Loucy (cell line): ENCODE data around the gene SDCCAG8.

Experiments used
- H2AFZ ChIP-seq: fragments of 200-600 bp; sonication (generic); 2 replicates; pipeline ENCODE4 v1.6.0; 2016; ENCODE audit warnings: antibody characterized with exemption, mild to moderate bottlenecking, low read length, moderate library complexity
- H3F3A ChIP-seq: fragments of 200-600 bp; 2 replicates; pipeline ENCODE4 v1.6.0; 2016; ENCODE audit warnings: antibody characterized with exemption, low read depth, mild to moderate bottlenecking
- H3K27me3 ChIP-seq: fragments of 200-600 bp; sonication (generic); 2 replicates; pipeline ENCODE4 v1.6.1; 2014; ENCODE audit warnings: low read length, mild to moderate bottlenecking; ENCODE audit not compliant: insufficient read depth, poor library complexity, severe bottlenecking
- H3K36me3 ChIP-seq: fragments of 200-600 bp; sonication (generic); 2 replicates; pipeline ENCODE4 v1.6.1; 2016; ENCODE audit warnings: low read length; ENCODE audit not compliant: insufficient read depth
- H3K4me1 ChIP-seq: fragments of 200-600 bp; sonication (generic); 2 replicates; pipeline ENCODE4 v1.5.1; 2014; ENCODE audit warnings: low read length, mild to moderate bottlenecking; ENCODE audit not compliant: insufficient read depth, poor library complexity, severe bottlenecking
- H3K4me2 ChIP-seq: fragments of 200-600 bp; sonication (generic); 2 replicates; pipeline ENCODE4 v1.6.0; 2014; ENCODE audit warnings: antibody characterized with exemption, low read length, low read depth, mild to moderate bottlenecking; ENCODE audit not compliant: poor library complexity, severe bottlenecking
- H3K4me3 ChIP-seq: fragments of 200-600 bp; sonication (generic); 2 replicates; pipeline ENCODE4 v1.5.1; 2014; ENCODE audit warnings: low read length, mild to moderate bottlenecking, mixed read lengths; ENCODE audit not compliant: poor library complexity, severe bottlenecking
- H3K79me2 ChIP-seq: fragments of 200-600 bp; sonication (generic); 2 replicates; pipeline ENCODE4 v1.6.1; 2014; ENCODE audit warnings: low read length; ENCODE audit not compliant: insufficient read depth
- H3K9ac ChIP-seq: fragments of 200-600 bp; sonication (generic); 2 replicates; pipeline ENCODE4 v1.6.0; 2014; ENCODE audit warnings: mild to moderate bottlenecking, low read depth, low read length, moderate library complexity; ENCODE audit not compliant: poor library complexity, severe bottlenecking
- H3K9me2 ChIP-seq: fragments of 200-600 bp; sonication (generic); replicated peaks from 2 replicates; pipeline ENCODE4 v1.6.1; 2016; ENCODE audit warnings: low read depth, low read length, mixed read lengths
- H3K9me3 ChIP-seq: fragments of 200-600 bp; sonication (generic); 2 replicates; pipeline ENCODE4 v1.6.1; 2014; ENCODE audit warnings: mild to moderate bottlenecking, antibody characterized with exemption, low read length, low read depth; ENCODE audit not compliant: insufficient read depth
- H4K20me1 ChIP-seq: fragments of 200-600 bp; sonication (generic); 2 replicates; pipeline ENCODE4 v1.6.0; 2014; ENCODE audit warnings: antibody characterized with exemption, low read length, mild to moderate bottlenecking; ENCODE audit not compliant: insufficient read depth, poor library complexity, severe bottlenecking
- EZH2phosphoT487 ChIP-seq: fragments of 200-600 bp; IDR thresholded peaks from 2 replicates; pipeline ENCODE4 v1.6.1; 2018; ENCODE audit warnings: antibody characterized with exemption, mild to moderate bottlenecking, moderate library complexity, borderline replicate concordance
- TF ChIP-seq, protein P1 (sequence below): fragments of 200-600 bp; sonication (generic); conservative IDR thresholded peaks from 2 replicates; pipeline ENCODE4 v1.5.1; 2014; ENCODE audit warnings: mild to moderate bottlenecking, antibody characterized with exemption, low read length

Gene SDCCAG8

DNA sequence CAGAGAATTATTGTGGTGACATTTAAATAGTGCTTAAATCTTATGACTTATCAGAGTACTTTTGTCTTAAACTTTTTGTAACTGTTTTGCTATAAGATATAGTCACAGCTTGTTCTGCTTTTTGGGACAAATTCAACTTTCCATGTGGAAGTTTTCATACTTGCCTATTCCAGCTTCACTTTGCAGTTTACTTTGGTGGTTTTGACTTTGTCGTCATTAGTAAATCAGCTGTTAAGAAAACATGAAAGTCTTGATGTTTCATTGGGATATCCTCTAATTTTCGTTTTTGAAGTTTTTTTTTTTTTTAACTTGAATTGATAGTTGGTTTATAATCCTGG, 31.3 kb downstream of the SDCCAG8 start:
- 0 out of 2 replicates have a peak, but pooled peaks cover 3% of the 10 kb centered on the region for H3F3A ChIP-seq
- H3K4me2 ChIP-seq = no peak overlapping the region
- TF ChIP-seq, protein P1, sequence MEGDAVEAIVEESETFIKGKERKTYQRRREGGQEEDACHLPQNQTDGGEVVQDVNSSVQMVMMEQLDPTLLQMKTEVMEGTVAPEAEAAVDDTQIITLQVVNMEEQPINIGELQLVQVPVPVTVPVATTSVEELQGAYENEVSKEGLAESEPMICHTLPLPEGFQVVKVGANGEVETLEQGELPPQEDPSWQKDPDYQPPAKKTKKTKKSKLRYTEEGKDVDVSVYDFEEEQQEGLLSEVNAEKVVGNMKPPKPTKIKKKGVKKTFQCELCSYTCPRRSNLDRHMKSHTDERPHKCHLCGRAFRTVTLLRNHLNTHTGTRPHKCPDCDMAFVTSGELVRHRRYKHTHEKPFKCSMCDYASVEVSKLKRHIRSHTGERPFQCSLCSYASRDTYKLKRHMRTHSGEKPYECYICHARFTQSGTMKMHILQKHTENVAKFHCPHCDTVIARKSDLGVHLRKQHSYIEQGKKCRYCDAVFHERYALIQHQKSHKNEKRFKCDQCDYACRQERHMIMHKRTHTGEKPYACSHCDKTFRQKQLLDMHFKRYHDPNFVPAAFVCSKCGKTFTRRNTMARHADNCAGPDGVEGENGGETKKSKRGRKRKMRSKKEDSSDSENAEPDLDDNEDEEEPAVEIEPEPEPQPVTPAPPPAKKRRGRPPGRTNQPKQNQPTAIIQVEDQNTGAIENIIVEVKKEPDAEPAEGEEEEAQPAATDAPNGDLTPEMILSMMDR = no peak
- no peak for TF ChIP-seq EZH2phosphoT487
- no peaks in the 10 kb centered on the region for H4K20me1 ChIP-seq
- no peaks in the 10 kb centered on the region for H3K9me3 ChIP-seq
- no peaks in the 10 kb centered on the region for H3K9me2 ChIP-seq
- no peak overlapping the region for H3K4me3 ChIP-seq
- H3K27me3 ChIP-seq = no peaks in the 10 kb centered on the region
- no peak overlapping the region for H2AFZ ChIP-seq
- peaks cover 12% of the 10 kb centered on the region for H3K4me1 ChIP-seq
- no peaks in the 10 kb centered on the region for H3K79me2 ChIP-seq
- no peak overlapping the region for H3K9ac ChIP-seq
- H3K36me3 ChIP-seq = peaks cover 23% of the 10 kb centered on the region

DNA sequence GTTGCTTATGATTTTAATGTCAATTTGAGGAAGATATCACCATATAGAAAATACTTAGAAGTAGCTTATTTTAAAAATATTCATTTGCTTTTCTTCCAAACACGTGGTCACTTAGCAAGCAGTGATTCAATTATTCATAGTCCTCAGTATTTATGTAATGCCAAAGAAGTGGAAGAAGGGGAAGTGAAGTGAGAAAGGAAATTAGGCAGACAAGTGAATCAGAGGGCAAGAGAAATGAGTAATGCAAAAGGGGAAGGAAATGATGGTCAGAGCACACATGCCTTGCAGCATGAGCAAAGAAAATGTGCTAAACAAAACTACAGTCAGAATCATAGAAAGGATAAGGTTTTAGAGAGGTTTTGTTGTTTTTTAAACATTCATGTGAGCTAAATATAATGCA, 31.8 kb downstream of the SDCCAG8 start:
- H3K4me3 ChIP-seq = no peak overlapping the region
- H3K27me3 ChIP-seq = no peaks in the 10 kb centered on the region
- no peak overlapping the region for H3K4me2 ChIP-seq
- peaks cover 12% of the 10 kb centered on the region for H3K4me1 ChIP-seq
- no peaks in the 10 kb centered on the region for H3K9me3 ChIP-seq
- no peaks in the 10 kb centered on the region for H4K20me1 ChIP-seq
- no peak overlapping the region for H3K9ac ChIP-seq
- TF ChIP-seq EZH2phosphoT487 = no peak
- TF ChIP-seq, protein P1 = no peak
- no peak overlapping the region for H2AFZ ChIP-seq
- no peaks in the 10 kb centered on the region for H3K79me2 ChIP-seq
- H3K9me2 ChIP-seq = no peaks in the 10 kb centered on the region
- H3K36me3 ChIP-seq = peaks cover 25% of the 10 kb centered on the region
- H3F3A ChIP-seq = 0 out of 2 replicates have a peak, but pooled peaks cover 3% of the 10 kb centered on the region

DNA sequence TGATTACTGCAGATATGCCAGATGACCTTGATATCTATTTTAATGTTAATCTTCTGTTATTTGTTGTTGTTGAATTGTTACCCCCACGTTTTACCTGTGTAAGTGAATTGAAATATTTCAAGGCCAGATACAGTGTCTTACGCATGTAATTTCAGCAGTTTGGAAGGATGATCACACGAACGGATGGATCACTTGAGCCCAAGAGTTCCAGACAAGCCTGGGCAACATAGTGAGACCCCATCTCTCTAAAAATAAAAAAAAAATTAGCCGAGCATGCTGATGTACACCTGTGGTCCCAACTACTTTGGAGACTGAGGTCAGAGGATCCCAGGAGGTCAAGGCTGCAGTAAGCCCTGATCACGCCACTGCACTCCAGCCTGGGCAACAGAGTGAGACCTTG, 32.2 kb downstream of the SDCCAG8 start:
- H2AFZ ChIP-seq = no peak overlapping the region
- H4K20me1 ChIP-seq = no peaks in the 10 kb centered on the region
- H3K4me3 ChIP-seq = no peak overlapping the region
- 0 out of 2 replicates have a peak, but pooled peaks cover 3% of the 10 kb centered on the region for H3F3A ChIP-seq
- peaks cover 12% of the 10 kb centered on the region for H3K4me1 ChIP-seq
- no peaks in the 10 kb centered on the region for H3K79me2 ChIP-seq
- H3K27me3 ChIP-seq = no peaks in the 10 kb centered on the region
- no peaks in the 10 kb centered on the region for H3K9me2 ChIP-seq
- H3K36me3 ChIP-seq = peaks cover 28% of the 10 kb centered on the region
- no peaks in the 10 kb centered on the region for H3K9me3 ChIP-seq
- TF ChIP-seq, protein P1 = no peak
- no peak for TF ChIP-seq EZH2phosphoT487
- H3K9ac ChIP-seq = no peak overlapping the region
- no peak overlapping the region for H3K4me2 ChIP-seq
